SKM-1 (cell line): Measurements from ENCODE around the gene SNX11.

Source experiments
- DNase-seq: peaks from one replicate; lab custom pipeline; 2025; ENCODE audit not compliant: unreplicated experiment; lab: John Stamatoyannopoulos, UW

The SNX11 gene

DNA sequence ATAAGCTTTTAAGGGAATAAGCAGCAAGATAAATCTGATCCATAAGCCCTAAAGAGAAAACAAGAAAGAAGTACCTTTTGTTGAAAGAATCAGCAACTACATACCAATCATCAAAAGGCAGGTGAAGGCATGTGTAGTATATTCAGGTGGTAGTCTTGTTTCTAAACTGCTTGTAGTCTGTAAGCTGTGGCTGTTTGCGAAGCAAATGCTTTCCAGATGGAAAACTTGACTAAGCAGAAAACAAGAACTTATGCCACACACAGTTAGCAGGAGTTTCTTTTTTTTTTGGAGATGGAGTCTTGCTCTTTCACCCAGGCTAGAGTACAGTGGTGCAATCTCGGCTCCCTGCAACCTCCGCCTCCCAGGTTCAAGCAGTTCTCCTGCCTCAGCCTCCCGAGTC lies 12.0 kb upstream of the SNX11 start:
- no peak for DNase-seq

GRCh38 chr17:48100160-48100559 lies 7.4 kb upstream of the SNX11 start:
- no peak for DNase-seq

DNA sequence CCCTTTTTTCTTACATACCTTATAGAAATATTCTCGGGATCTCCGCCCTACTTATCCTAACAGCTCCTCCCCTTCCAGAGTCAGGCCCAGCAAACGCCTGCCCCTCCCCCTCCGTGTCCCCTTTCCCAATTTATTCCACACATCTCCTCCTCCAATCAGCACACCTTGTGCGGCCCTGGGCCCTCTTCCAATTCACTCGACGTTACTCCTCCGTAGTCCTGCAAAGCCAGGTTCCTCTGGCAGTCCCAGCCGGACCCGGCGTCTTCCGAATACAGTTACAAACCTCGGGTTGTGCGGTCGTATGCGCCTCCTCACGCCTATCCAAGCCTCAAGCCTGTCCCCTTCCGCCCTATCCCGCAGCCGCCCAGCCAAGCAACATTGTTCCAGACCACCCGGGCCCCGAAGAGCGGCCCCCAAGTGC lies 7.0 kb upstream of the SNX11 start:
- DNase-seq, result no peak

DNA sequence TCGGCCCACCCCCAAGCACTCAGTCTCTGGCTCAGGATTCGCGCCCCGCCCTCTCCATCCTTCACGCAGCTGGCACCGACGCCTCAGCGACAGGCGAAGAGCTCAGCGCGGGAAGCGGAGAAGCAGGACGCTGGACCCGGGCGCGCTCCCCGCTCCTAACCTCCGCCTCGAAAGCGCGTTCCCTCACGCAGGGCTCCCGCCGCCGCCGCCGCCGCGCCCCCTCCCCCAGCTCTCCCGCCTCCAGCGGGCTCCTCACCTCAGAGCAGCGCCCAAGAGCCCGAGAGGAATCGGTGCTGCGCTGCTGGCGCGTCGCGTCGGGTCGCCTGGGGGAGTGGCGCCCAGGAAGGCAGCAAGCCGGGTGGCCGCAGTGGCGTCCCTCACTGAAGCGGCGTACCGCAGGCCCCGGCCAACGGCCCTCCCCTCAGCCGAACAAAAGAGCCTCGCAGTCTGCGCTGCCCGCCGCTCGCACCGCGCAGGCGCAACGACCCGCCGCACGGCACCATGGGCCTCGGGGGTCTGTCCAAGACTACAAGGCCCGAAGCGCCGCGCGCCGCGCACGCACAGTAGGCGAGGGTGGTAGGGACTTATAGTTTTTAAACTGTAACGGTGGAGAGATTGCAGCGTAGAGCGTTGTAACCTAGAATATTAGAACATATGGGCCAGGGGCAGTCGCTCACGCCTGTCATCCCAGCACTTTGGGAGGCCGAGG lies 6.4 kb upstream of the SNX11 start, which contains the start of gene CBX1:
CBX1 (minus strand) TSS at position 467 of the 709 bp plus-strand sequence. CDS start 24,474 bp downstream, outside the sequence.
- DNase-seq, result peak; percentile 86

DNA sequence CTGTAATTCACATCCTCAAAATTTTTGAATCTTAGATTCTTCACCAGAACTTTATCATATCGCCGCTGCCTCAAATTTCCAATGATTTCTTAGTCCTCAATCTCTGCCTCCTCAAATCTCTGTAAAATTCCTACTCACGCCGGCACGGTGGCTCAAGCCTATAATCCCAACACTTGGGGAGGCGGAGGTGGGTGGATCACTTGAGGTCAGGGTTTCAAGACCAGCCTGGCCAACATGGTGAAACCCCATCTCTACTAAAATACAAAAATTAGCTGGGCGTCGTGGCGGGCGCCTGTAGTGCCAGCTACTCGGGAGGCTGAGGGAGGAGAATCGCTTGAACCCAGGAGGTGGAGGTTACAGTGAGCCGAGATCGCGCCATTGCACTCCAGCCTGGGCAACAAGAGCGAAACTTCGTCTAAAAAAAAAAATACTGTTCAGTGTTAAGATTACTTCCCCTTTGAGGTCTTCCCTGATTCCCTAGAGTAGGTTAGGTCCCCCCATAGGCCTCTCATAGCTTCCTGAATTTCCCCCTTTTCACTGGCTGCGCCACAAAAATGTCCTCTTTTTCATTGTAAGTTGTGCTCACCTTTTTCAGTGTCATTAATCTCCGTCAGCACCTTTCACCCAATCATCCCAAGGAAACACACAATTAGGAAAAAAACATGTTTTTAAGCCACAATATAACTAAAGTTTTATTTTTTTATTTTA lies 5.4 kb upstream of the SNX11 start:
- no peak for DNase-seq

DNA sequence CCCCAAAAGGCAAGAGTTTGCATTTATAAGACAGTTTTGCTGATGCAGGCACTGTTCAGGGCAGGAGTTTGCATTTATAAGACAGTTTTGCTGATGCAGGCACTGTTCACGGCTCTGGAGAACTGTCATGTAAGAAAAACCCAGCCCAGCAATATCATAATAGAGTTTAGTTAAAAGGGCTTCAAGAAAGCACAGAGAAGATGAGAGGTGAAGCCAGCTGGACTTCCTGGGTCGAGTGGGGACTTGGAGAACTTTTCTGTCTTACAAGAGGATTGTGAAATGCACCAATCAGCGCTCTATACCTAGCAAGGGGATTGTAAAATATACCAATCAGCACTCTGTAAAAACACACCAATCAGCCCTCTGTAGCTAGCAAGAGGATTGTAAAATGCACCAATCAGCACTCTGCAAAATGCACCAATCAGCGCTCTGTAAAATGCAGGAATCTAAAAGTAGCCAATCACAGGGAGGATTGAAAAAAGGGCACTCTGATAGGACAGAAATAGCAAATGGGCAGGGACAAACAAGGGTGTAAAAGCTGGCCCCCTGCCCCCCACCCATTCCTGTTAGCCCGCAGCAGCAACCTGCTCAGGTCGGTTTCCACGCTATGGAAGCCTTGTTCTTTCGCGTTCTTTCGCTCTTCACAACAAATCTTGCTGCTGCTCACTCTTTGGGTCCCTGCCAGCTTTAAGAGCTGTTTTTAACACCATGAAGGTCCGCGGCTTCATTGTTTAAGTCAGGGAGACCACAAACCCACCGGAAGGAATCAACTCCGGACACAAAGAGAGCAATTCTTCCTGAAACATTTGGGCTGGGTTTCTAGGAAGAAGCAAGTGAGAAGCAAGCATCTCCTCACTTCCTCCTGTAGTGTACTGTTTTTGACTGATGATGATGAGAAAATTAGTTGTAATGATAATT lies 4.5 kb upstream of the SNX11 start:
- peak; percentile 19 for DNase-seq

- DNase-seq, result no peak
Measured at GRCh38 chr17:48104440-48104839, 3.1 kb upstream of the SNX11 start.

- DNase-seq, result no peak
Measured at GRCh38 chr17:48106802-48107136, 797 bp upstream of the SNX11 start.

DNA sequence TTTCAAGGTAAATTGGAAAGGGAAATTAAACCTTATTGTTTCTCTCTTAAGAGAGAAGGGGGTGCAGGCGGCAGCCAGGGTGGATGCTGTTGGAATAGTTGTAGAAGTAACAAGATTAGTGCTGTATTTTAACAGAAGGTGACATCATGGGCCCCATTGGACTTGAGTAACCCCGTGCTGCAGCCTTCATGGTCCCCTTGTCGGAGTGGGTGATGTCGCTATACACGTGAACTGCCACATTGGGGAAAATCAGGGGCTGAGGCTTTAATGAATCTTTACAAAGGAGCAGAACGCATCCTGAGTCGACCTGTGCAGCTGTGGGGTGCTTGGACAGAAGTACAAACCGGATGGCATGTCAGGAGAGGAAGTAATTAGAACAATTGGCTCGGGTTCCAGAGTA lies 3.2 kb downstream of the SNX11 start:
- DNase-seq, result no peak

DNA sequence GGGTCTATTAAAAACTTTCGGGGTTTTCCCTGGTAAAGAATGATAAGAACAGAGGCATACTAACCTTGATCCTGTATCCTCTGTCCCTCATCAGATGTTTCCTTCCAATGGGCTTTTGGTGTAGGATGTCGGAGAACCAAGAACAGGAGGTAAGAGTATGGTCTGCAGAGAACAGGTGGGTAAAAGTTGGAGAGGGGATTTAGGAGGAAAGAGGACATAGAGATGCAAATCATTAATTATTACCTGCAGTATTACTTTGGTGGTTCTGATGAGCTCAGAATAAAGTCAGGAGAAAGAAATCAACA lies 4.3 kb downstream of the SNX11 start:
- DNase-seq, result no peak

GRCh38 chr17:48113201-48113676 lies 5.7 kb downstream of the SNX11 start:
- DNase-seq, result peak; percentile 91

DNA sequence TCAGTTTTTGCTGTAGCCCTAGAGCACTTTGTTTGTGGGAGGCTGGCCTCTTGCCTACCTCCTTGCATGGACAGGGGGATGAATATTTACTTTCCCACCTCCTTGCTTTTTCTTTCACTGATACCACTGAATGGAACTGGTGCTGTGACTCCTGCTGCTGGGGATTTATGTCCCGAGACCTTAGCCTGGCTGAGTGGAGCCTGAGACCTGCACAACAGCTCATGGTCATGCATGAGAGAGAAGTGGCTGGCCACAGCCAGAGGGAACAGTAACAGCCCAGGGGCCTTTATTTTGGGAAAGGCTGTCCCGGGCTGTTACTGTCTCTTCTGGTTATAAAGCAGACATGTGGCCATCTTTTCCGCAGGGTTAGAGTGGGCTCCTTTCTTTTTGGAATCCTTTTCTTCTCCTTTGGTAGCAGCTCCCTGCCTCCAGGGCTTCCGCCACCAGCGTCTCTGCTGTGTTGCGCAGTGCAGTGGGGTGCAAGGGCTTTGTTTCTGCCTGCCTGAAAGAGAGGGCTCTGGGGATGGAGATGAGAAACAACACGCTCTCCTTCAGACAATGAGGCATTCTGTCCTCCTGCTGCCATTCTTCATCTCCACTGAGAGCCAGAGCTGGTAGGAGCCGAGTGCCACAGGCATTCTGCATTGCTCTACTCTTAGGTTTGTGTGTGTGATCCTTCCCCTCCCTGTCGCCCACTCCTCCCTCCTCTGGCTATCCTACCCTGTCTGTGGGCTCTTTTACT lies 14.5 kb downstream of the SNX11 start:
- no peak for DNase-seq

- DNase-seq, result no peak
Measured at GRCh38 chr17:48122665-48123045, 15.1 kb downstream of the SNX11 start.

GRCh38 chr17:48123111-48123510 lies 15.5 kb downstream of the SNX11 start:
- no peak for DNase-seq

DNA sequence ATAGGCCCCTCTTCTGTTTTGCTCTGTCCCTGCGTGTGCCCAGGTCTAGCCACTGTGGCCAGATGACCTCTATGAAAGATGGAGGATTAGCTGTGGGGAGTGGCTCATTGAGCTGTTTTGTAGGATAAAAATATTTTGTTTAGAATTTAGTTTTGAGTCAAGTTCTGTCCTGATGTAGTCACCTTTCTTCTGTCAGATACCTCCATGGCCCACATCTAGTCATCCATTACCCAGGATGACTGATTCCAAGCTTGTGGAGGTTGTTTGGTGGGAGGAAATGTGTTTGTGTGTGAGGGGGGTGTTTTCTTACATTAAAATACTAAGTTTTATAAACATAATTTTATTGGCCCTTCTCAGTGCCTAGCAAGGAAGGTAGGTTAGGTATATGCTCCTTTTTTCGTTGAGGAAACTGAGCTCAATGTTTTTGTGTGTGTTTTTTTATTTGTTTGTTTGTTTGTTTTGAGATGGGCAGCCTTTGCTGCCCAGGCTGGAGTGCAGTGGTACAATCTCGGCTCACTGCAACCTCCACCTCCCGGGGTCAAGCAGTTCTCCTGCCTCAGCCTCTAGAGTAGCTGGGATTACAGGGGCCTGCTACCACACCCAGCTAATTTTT lies 16.3 kb downstream of the SNX11 start:
- DNase-seq, result no peak

DNA sequence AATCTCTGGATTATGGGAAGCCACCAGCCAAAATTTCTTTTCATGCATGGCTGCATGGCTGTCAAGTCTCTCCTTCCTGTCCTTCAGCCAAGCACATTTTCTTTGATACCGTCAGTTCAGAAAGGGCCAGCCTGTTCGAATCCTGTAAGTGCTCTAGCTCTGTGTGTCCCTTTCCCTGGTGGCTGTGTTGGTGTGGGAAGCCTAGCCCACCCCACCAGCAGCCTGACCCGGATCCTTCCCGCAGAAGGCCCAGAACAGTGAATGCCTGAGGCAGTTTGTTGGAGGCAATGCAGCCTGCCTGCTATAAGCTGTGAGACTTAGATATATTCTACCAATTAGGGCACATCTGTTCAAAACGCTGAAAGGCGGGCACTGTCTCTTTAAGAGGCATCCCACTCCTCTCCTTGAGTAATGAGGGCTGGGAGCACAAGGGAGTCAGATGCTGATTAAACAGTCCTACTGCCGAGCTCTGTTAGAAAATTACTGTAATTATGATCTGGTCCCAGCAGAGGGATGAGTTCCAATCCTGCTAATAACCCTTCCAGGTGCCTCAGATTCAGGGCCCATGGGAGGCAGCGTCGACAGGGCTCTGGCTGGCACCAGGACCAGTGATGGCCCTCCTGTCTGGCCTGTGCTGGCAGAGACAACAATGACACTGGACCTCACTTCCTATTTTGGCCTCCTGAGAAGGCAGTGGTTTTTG lies 18.4 kb downstream of the SNX11 start:
- no peak for DNase-seq

- no peak for DNase-seq
Measured at GRCh38 chr17:48126532-48126850, 18.9 kb downstream of the SNX11 start.

- no peak for DNase-seq
Measured at GRCh38 chr17:48127371-48128051, 19.9 kb downstream of the SNX11 start.

DNA sequence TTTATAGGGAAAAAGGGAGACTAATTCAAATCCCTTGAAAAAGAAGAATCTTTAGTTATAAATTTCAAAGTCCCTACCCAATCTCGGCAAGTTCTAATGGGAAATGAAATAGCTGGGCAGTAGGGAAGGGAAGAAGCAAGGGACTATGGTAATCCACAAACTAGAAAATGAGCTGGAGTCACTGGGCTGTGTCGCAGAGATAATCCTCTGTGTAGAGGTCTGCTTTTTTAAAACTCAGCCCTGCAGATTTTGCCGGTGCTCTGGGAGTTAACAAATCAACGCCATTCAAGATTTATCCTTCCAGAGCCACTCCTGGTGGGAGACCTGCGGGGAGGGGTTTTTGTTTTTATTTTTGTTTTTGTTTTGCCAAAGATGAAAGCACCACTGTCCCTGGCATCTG lies 20.8 kb downstream of the SNX11 start:
- DNase-seq, result no peak

DNA sequence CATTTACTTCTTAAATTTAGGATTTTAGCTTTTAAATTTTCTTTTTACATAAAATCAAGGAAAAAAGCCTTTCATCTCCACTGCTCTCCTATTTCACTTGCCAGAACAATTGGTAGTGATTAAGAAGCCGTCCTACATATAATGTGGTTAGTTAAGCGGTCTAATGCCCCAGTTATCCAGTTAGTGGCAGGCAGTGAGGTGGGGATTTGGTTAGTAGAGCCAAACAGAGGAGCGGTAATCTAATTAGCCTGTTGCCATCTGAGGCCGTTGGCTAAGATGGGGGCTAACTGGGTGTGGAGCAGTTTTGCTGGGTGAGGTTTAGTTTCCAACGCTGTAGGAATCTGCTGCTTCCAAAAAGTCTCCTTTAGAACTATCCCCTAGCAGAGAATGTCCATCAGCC lies 22.4 kb downstream of the SNX11 start:
- no peak for DNase-seq
